GM12801 (cell line): Measurements from ENCODE around the gene OBP2B.

Experiments
- CTCF ChIP-seq: IDR thresholded peaks from one replicate; pipeline ENCODE4 v1.5.1; 2011; ENCODE audit warnings: control low read depth; ENCODE audit not compliant: insufficient read length; ENCODE audit errors: extremely low read depth

OBP2B gene

DNA sequence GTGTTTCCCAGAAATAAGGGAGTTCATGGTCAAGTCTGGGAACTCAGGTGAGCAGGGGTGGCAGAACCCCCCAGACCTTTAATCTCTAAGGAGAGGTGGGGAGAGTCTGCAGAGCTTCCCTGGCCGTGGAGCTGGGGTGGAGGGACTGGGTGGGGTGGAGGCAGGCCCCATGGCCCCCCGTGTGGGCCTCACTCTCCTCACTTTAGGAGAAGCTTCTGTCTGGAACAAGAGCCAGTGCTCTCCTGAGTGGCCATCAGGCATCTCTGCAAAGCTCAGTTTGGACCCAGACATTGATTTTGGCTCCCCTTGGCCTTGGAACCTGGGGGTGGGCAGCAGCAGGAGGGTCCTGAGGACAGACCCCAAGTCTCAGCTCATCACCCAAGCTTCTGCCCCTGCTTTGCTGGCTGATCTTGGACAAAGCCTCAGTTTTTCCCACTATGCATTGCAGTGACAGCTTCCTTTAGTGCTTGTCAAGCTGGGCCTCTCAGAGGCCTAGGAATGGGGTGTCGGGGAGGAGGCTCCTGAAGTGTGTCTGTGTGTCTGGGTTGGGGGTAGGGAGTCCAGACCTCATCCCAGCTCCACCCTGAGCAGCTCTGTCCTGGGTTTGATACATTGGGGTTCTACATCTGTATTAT is 41.8 kb downstream of the OBP2B start:
- TF ChIP-seq CTCF, result no peak

GRCh38 chr9:133166392-133166791 is 42.7 kb downstream of the OBP2B start:
- TF ChIP-seq CTCF, result no peak

- TF ChIP-seq CTCF, result no peak
These were observed 43.7 kb downstream of the OBP2B start for GRCh38 chr9:133165452-133165730.

- TF ChIP-seq CTCF, result no peak
These were observed 44.9 kb downstream of the OBP2B start for GRCh38 chr9:133164191-133164590.

DNA sequence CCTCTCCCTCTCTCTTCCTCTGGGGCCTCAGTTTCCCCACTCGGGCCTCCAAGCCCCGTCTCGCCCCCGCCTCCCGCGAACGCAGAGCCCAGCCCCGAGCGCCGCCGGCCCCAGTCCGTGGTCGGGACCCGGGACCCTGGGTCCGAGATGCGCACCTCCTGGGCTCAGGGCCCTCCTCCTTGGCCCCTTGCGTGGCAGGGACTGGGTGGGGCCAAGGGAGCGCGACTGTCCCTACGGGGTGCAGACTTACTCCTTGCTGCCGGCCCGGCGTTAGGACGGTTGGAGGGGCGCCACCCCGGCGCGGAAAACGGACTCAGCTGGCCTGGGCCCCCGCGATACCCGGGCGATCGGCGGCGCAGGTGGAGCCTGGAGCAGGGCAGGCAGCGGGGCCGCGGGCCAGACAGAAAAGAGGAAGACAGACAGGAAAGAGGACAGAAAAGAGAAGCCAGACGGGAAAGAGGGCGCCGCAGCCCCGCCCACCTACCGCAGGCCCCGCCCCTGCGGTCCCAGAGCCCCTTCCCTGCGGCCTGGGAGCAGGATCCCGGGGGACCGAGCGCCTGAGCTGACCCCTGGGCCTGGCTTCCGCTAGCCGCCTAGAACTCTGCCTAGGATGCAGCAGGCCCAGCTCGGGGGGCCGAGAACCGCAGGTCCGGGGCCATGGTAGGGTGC is 45.4 kb downstream of the OBP2B start, which contains the start of gene GBGT1:
TSS of gene GBGT1 (minus strand) at position 411 of the 669 bp plus-strand sequence. CDS start 1,502 bp downstream, outside the sequence.
- TF ChIP-seq CTCF, result no peak

DNA sequence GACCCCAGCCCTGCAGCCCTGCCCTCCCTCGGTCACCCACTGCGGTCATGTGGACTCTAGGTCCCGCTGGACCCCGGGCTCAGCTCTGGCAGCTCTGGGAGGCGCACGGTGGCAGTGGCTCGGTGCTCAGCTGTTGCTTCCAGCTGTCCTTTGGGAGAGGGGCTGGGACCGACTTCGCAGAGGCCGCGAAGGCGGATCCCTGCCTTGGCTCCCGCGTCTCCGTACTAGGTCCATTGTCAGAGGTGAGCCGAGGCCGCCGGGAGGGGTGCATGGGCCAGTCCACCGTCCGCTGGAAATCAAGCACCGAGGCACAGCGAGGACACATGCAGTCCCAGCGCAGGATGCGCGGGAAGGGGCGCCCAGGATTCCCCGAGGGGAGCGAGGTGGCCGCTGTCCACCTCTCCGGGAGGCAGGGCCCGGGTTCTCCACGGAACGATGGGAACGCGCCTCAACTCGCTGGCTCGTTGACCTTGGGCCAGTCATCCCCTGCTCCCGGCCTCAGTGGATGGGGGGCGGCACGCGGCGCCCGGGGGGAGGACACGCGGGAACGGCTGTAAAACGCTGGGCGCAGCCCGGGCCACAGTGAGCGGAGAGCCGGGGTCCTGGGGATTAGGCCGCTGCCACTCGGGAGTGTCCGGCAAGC is 46.1 kb downstream of the OBP2B start:
- no peak for TF ChIP-seq CTCF

DNA sequence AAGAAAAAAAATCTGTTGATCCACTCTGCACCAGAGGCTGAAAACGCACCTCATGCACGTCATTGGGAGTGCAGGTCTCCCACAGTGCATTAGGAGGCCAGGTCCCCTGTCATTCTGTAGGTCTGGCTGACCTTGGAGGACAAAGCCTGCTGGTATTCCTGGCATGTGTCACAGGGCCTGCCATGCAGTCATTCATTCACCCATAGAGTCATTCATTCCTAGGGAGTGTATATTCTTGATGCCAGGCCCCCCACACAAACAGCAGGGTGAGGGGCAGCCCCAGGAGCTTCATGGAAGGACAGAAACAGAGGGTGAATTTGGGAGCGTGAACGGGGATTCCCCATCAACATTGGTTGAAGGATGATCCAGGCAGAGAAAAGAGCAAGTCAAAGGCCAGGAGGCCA is 47.5 kb downstream of the OBP2B start:
- TF ChIP-seq CTCF, result no peak
